HG03571 (cell line): ENCODE results near the gene TMEM238.
A peak's percentile ranks its signal among the peaks of the same experiment; 100 is the strongest.
"Not testable (repeated sequence)": the region's sequence is repeated elsewhere in the genome, so short reads cannot be mapped to it uniquely, and the experiment has no call there.

Source experiments
- ATAC-seq: cut with Tn5 transposase; IDR thresholded peaks from one replicate; pipeline ENCODE4 v1.9.1; 2021; ENCODE audit not compliant: unreplicated experiment

TMEM238 gene

GRCh38 chr19:55402509-55402908 is 18.4 kb upstream of the TMEM238 start:
- ATAC-seq, result no peak

DNA sequence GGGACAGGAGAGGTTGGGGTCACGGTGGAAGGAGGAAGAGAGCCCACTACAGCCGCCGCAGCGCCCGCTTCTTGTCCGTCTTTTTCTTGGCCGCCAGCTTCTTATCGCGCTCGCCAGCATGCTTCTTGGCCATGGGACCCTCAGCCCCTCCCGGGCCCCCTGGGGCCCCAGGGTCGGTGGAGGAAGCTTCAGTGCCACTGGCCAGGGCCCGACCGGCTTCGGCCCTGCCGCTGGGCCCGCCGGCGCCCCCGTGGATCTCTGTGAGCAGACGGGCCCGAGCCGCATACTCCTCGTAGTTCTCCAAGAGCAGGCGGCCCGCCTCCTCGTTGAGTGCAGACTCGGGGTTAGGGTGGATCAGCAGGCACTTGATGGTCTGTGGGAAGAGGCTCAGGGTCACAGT is 17.3 kb upstream of the TMEM238 start:
- ATAC-seq, result not testable (repeated sequence)

GRCh38 chr19:55400281-55401087 is 16.4 kb upstream of the TMEM238 start:
- ATAC-seq, result no peak

GRCh38 chr19:55398200-55398925 is 14.3 kb upstream of the TMEM238 start:
- ATAC-seq, result no peak

- no peak for ATAC-seq
Observed at GRCh38 chr19:55392820-55393761, 9.0 kb upstream of the TMEM238 start.

DNA sequence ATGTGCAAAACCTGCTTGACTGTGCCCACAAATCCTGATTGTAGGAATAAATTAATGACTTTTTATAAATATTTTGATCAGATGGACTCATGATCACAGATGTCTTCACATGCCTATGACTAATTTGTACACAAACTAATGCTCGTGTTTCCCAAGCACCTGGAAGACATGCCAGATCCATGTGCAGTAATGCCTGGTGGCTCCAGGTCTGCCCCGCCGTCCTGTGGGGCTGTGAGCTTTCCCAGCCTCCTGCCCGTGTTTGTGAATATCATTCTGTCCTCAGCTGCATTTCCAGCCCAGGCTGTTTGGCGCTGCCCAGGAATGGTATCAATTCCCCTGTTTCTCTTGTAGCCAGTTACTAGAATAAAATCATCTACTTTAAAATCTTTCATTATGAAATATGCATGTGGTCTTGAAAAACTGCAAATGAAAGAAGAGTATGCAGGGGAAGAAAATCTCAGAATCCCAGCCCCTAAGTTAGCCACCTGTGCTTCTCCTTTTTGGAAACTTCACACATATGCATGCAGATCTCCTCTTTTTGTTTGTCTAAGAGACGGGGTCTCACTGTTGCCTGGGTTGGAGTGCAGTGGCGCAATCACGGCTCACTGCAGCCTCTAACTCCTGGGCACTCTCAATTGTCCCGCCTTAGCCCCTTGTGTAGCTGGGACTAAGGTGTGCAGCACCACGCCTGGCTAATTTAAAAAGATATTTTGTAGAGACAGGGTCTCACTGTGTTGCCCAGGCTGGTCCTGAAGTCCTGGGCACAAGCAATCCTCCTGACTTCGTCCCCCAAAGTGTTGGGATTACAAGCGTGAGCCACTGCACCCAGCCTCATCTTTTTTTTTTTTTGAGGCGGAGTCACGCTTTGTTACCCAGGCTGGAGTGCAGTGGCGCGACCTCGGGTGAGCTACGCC is 7.9 kb upstream of the TMEM238 start:
- no peak for ATAC-seq

GRCh38 chr19:55391191-55391670 is 7.1 kb upstream of the TMEM238 start:
- no peak for ATAC-seq

DNA sequence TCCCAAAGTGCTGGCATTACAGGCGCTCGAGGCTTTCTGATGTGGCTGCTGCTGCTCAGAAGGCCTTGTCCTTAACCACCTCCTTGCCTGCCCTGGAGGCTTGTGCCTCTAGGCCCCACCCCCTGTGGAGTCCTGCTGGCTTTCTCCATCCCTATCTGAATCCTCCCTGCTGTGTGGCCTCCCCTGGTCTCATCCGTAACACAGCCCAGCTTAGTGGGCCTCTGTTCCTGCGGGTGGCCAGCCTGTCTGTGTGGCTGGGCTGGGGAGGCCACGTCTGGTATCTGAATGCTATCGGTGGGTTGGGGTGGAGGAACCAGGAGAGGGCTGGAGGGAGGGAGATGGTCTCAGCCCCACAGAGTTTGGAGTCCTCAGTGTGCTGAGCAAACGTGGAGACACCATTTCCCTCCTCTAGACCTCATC is 6.4 kb upstream of the TMEM238 start:
- ATAC-seq, result no peak

DNA sequence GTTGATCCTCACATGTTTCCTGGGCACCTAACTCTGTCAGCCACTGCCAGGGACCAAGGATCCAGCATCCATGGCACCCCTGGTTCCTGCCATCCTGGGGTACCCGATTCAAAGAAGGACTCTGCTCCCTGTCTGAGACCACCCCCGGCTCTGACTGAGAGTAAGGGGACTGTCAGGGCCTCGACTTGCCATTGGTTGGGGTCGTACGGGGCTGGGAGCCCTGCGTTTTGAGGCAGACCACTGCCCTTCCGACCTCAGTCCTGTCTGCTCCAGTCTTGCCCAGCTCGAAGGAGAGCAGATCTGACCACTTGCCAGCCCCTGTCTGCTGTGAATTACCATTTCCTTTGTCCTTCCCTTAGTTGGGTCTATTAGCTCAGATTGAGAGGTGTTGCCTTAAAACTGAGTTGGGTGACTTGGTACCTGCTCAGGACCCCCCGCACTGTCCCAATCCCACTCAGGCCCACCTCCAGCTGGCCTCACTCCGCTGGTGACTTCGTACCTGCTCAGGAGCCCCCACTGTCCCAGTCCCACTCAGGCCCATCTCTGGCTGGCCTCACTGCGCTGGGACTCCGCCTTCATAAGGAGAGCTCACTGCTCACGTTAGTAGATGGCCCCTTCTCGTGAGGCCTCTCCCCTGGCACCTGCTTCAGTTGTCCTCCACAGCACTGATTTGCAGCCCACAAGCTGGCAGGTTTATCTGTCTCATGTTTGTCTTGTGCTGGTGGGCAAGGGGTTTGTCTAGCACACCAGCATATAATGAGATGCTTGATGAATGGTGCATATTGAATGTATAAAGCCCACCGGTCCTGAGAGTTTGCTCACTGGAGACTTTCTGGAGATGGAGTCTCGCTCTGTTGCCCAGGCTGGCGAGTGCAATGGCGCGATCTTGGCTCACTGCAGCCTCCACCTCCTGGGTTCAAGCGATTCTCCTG is 5.6 kb upstream of the TMEM238 start:
- no peak for ATAC-seq

DNA sequence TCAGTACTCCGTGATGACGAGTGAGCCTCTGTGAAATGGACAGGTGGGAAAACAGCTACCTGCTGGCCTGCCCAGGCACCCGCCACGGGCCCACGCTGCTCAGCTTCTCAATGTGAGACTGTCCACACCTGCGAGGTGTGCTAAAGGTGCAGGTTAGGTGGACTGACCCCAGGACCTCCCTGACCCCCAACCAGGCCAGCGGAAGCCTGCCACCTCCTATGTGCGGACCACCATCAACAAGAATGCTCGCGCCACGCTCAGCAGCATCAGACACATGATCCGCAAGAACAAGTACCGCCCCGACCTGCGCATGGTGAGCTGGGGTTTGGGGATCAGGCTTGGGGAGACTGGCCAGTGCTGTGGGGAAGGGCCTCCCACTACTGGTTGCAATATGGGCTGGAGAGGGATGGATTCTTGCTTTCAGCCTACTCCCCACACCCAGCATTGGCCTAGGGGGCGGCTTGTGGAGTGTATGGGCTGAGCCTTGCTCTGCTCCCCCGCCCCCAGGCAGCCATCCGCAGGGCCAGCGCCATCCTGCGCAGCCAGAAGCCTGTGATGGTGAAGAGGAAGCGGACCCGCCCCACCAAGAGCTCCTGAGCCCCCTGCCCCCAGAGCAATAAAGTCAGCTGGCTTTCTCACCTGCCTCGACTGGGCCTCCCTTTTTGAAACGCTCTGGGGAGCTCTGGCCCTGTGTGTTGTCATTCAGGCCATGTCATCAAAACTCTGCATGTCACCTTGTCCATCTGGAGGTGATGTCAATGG is 3.8 kb upstream of the TMEM238 start:
- ATAC-seq, result no peak

DNA sequence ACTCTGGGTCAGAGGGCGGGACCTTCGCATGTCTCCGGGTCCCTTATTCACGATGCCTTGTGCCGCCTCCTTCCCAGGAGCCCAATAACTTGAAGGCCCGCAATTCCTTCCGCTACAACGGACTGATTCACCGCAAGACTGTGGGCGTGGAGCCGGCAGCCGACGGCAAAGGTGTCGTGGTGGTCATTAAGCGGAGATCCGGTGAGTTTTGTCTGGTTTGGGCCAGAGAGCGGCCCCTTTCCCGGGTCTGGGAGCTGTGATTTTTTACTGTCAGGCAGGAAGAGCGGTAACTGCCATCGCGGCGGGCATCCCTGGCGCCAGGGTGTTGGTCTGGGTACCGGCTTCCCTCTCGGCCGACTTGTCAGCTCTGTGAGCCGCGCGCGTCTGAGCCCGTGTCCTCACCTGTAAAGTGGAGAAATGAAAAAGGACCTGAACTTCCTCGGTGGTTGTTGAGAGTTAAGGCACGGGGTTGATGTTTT is 2.4 kb upstream of the TMEM238 start:
- no peak for ATAC-seq

- ATAC-seq, result peak; percentile 58
Observed at GRCh38 chr19:55385724-55386492, 1.8 kb upstream of the TMEM238 start, which contains the start of gene RPL28. Gene RPL28, plus strand, starts transcription at chr19:55385932. Its CDS starts 426 bp downstream, at chr19:55386358.

DNA sequence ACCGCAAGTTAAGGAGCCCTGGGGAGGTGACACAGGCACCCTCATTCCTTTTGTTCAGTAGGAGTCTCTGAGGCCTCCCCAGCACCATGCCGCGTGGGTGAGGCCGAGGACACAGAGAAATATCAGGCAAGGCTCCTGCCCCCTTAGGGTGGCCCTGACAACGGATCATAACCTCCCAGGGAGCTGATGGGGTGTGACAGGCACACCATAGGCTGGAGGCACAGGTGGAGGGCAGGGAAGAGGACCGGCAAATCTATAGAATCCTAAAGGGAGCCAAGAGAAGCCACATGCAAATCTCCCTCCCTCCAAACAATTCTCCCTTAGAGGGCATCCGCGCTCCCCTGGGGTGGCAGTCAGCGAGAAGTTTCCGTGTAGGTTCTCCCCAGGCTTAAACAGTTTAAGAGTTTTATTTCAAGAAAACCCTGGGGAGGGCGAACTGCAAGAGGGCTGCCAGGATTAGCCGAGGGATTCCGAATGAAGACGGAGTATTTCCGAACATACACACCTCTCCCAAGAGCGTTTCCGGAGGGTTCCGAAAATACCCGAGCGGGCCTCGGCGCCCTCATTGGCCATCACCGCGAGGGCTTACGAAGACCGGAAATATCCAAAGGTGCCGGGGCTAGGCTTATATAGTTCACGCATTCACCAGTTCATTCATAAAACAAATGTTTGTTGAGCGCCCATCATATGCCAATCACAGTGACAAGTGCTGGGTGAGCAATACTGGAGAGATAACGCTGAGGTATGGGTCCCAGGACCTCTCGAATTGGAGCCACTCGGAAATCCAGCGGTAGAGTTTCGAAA is 1.0 kb upstream of the TMEM238 start:
- peak; percentile 43 for ATAC-seq

DNA sequence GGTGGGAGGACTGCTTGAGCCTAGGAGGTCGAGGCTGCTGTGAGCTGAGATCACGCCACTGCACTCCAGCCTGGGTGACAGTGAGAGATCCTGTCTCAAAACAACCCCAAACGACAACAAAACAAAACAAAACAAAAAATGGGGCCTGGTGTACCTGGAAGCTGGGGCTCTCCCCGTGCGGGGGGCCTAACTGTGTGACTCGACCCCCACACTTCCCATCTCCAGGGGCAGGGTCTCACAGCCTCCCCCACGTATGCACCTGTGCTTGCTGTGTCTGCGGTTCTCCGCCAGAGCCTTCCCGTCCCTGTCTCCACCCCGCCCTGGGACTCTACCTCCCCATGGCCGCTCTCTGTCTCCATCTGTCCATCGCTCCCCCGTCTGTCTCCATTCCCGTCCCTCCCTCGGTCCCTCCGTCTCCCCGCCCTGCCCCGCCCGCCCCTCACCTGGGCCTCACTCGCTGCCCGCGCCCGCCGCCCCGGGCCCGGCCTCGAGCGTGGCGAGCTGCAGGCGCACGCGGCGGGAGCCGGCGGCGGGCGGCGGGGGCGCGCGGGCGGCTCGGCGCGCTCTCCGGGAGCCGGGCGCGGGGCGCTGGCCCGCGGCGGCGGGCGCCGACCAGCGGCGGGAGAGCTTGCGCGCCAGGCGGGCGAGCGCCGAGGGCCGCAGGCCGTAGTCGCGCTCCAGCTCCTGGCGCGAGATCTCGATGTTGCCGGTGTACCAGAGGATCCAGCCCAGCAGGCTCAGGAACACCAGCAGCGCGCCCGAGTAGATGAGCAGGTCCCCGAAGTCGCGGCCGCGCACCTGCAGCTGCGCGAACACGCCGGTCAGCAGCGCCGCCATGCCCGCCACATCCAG is 587 bp downstream of the TMEM238 start:
- ATAC-seq, result no peak

DNA sequence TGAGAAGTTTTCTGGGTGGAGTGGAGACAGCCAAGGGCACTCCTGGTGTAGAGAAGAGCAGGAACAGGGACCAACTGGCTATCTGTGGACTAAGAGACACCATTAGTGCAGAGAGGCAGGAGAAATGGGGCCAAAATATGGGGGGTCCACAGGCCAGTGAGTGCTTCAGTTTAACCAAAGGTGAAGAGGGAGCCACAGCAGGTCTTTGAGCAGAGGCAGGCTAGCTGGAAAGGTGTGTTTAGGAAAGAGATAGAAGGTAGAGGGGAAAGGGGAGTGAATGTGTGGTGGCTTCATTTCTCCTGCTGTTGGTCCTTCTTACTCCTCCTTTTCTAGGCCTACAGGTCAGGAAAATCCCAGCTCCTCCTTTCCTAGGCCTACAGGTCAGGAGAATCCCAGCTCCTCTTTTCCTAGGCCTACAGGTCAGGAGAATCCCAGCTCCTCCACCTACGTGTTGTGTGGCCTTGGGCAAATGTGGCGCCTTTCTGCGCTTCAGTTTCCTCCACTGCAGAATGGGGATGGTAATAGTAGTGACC is 1.5 kb downstream of the TMEM238 start:
- no peak for ATAC-seq
